Osteocyte (in vitro differentiated cells): Measurements from ENCODE around the gene TMEM229A. TPM values are rescaled to one million over a fixed set of nuclear protein-coding genes. Genes with fewer than 3 reads are reported as not detected.
"Not testable (repeated sequence)": the region's sequence is repeated elsewhere in the genome, so short reads cannot be mapped to it uniquely, and the experiment has no call there.

Experiments used
- DNase-seq: peaks from one replicate; pipeline ENCODE4 v3.0.0; 2021; ENCODE audit warnings: mixed read lengths; ENCODE audit not compliant: unreplicated experiment; ENCODE audit errors: extremely low spot score
- H3K27ac Mint-ChIP-seq: one replicate; pipeline ENCODE4 v1.8.0; 2021; ENCODE audit warnings: mild to moderate bottlenecking, mixed read lengths; ENCODE audit not compliant: unreplicated experiment
- H3K27me3 Mint-ChIP-seq: one replicate; pipeline ENCODE4 v1.8.0; 2021; ENCODE audit warnings: mixed read lengths; ENCODE audit not compliant: unreplicated experiment
- H3K36me3 Mint-ChIP-seq: one replicate; pipeline ENCODE4 v1.8.0; 2021; ENCODE audit warnings: mixed read lengths; ENCODE audit not compliant: unreplicated experiment
- H3K4me1 Mint-ChIP-seq: one replicate; pipeline ENCODE4 v1.8.0; 2021; ENCODE audit warnings: mixed read lengths; ENCODE audit not compliant: unreplicated experiment
- H3K4me3 Mint-ChIP-seq: one replicate; pipeline ENCODE4 v1.8.0; 2021; ENCODE audit warnings: mild to moderate bottlenecking, moderate library complexity, mixed read lengths; ENCODE audit not compliant: unreplicated experiment
- H3K9me3 Mint-ChIP-seq: one replicate; pipeline ENCODE4 v1.8.0; 2021; ENCODE audit warnings: mixed read lengths; ENCODE audit not compliant: unreplicated experiment
- total RNA-seq: library from RNA; stranded (reverse); gene quantifications from 2 replicates; pipeline ENCODE4 v1.2.1, GENCODE V29; 2021
- TF ChIP-seq, protein P1 (sequence below): fragments of 200-600 bp; sonication (generic); IDR thresholded peaks from 2 replicates; pipeline ENCODE4 v1.5.0; 2021; ENCODE audit warnings: antibody characterized with exemption, mild to moderate bottlenecking, moderate library complexity

TMEM229A gene
- total RNA-seq, 1 donor from 2014 or later: not detected

DNA sequence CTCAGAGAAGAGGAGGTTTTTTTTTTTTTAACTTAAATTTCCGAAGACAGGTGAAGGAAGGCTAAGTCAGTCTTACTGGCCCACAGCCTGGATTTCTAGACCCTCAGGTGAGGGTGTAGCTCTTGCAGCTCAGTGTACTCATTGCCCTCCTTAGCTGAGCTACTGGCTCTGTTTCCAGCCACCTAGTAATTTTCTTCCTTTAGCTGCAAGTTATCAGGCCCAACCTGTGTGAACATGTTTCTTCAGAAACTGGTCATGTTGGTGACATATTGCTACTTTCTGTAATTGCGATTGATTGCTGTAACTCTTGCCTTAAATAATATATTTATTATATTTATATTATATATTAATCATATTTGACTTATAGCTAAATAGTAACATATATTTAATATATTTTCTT lies 10.0 kb upstream of the TMEM229A start:
- Mint-ChIP-seq H3K9me3 (no peaks in the 10 kb centered on the region), H3K4me3 (no peak overlapping the region), H3K27ac (no peak overlapping the region), H3K4me1 (no peaks in the 10 kb centered on the region), H3K36me3 (no peaks in the 10 kb centered on the region), H3K27me3 (peaks cover 30% of the 10 kb centered on the region)
- DNase-seq: no peak
- TF ChIP-seq, protein P1, sequence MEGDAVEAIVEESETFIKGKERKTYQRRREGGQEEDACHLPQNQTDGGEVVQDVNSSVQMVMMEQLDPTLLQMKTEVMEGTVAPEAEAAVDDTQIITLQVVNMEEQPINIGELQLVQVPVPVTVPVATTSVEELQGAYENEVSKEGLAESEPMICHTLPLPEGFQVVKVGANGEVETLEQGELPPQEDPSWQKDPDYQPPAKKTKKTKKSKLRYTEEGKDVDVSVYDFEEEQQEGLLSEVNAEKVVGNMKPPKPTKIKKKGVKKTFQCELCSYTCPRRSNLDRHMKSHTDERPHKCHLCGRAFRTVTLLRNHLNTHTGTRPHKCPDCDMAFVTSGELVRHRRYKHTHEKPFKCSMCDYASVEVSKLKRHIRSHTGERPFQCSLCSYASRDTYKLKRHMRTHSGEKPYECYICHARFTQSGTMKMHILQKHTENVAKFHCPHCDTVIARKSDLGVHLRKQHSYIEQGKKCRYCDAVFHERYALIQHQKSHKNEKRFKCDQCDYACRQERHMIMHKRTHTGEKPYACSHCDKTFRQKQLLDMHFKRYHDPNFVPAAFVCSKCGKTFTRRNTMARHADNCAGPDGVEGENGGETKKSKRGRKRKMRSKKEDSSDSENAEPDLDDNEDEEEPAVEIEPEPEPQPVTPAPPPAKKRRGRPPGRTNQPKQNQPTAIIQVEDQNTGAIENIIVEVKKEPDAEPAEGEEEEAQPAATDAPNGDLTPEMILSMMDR: no peak

DNA sequence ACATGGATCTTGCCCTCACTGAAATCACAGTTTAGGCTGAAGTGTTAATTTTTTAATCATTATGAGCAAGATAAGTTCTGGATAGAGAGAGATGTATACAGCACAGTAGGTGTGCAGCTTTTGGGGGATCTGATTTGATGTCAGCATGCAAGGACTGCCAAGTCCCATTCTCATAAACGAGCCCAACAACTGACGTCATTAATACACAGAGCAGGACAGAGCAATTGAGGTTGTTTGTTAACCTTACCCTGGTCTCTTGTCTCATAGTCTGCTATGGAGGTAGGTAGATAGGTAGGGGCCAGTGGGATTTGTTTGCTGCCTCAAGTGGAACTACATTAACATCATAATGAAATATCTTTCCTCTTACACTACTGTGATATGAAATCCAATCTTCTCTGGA lies 8.6 kb upstream of the TMEM229A start:
- H3K27me3 Mint-ChIP-seq: peaks cover 37% of the 10 kb centered on the region
- H3K9me3 Mint-ChIP-seq: no peaks in the 10 kb centered on the region
- H3K27ac Mint-ChIP-seq: no peak overlapping the region
- H3K4me3 Mint-ChIP-seq: no peak overlapping the region
- DNase-seq: no peak
- TF ChIP-seq, protein P1: no peak
- no peaks in the 10 kb centered on the region for H3K36me3 Mint-ChIP-seq
- H3K4me1 Mint-ChIP-seq: no peaks in the 10 kb centered on the region

DNA sequence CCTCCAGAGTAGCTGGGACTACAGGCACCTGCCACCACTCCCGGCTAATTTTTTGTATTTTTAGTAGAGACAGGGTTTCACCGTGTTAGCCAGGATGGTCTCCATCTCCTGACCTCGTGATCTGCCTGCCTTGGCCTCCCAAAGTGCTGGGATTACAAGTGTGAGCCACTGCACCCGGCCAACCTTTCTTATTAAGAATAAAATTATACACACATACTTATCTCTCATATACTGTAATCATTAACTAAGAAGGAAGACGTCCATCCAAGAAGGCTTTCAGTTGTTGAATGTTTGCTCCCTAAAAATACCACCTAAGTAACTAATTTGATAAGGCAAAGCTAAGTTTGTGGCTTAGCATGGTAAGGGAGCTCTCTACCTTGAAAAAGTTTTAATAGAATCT lies 5.0 kb upstream of the TMEM229A start:
- H3K9me3 Mint-ChIP-seq, H3K4me1 Mint-ChIP-seq, H3K4me3 Mint-ChIP-seq, DNase-seq, H3K36me3 Mint-ChIP-seq, H3K27ac Mint-ChIP-seq: not testable (repeated sequence)
- H3K27me3 Mint-ChIP-seq: peaks cover 48% of the 10 kb centered on the region

DNA sequence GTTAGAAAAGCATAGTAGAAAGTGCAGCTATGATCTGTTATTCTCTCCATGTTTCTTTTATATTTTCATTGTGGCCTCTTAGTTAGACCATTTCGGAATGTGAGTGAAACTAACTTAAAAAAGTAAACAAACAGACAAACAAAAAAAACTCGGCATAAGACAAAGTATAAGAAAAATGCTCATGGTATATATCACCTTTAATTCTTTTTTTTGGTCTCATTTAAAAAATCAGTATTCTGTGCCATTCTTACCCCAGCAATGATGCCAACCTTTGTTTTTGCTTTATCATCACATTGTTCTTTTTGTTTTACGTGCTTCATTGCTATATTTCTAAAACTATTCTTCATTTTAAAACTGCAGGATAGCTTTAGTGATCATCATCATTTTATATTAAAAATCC lies 2.8 kb upstream of the TMEM229A start:
- Mint-ChIP-seq H3K27me3 (peaks cover 56% of the 10 kb centered on the region), H3K4me1 (peaks cover 13% of the 10 kb centered on the region), H3K9me3 (no peaks in the 10 kb centered on the region), H3K36me3 (no peaks in the 10 kb centered on the region), H3K27ac (no peak overlapping the region), H3K4me3 (no peak overlapping the region)
- TF ChIP-seq, protein P1: no peak
- DNase-seq: no peak

DNA sequence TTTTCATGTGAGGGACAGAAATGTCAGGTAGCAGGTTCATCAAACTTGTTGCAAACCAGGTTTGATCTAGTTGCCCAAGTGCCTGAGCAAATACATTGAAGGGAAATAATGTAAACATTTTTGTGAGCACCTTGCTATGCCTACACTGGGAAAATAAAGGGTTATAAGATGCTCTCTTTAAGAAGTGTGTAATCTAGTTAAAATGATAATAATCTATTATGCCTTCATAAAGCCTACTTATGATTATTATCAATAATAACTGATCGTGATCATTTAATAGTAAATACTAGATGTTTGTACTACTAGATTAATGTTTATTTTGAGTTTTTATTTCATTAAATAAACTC lies 1.9 kb upstream of the TMEM229A start:
- Mint-ChIP-seq H3K36me3 (no peaks in the 10 kb centered on the region), H3K27me3 (peaks cover 66% of the 10 kb centered on the region), H3K9me3 (no peaks in the 10 kb centered on the region), H3K4me3 (no peak overlapping the region), H3K27ac (no peak overlapping the region), H3K4me1 (peaks cover 13% of the 10 kb centered on the region)
- DNase-seq: no peak
- TF ChIP-seq, protein P1: no peak
